Right lobe of liver (tissue), 6 donors: ENCODE results near the gene ACSL6. TPM values are rescaled to one million over a fixed set of nuclear protein-coding genes. Genes with fewer than 3 reads are reported as not detected.
A peak's percentile ranks its signal among the peaks of the same experiment; 100 is the strongest.

ENCODE experiments used
- ATAC-seq, 4 donors: fragments of 200-7000 bp; cut with Tn5 transposase; one replicate each; pipeline ENCODE4 v1.9.1; 2020; ENCODE audit warnings: mild to moderate bottlenecking in 4 of 4, moderate library complexity in 4 of 4
- DNase-seq, 3 donors: peaks; one replicate each; pipeline ENCODE4 v3.0.0-alpha.2; 2020
- H3K27ac ChIP-seq, 3 donors: fragments of 200-600 bp; one replicate each; pipeline ENCODE4 v1.8.0; 2022
- H3K27me3 ChIP-seq, 2 donors: fragments of 200-600 bp; one replicate each; pipeline ENCODE4 v1.8.0; 2022
- H3K36me3 ChIP-seq, 4 donors: fragments of 200-600 bp; sonication (generic) in 1 of 4; one replicate each; pipeline versions ENCODE4 v1.5.1 to v1.8.0; 2017 to 2022; ENCODE audit warnings: control low read depth in 1 of 4
- H3K4me1 ChIP-seq, 4 donors: fragments of 200-600 bp; sonication (generic) in 1 of 4; one replicate each; pipeline versions ENCODE4 v1.5.1 to v1.8.0; 2017 to 2022; ENCODE audit warnings: control low read depth in 1 of 4
- H3K4me3 ChIP-seq, 3 donors: fragments of 200-600 bp; one replicate each; pipeline ENCODE4 v1.8.0; 2022
- H3K9me3 ChIP-seq, 4 donors: fragments of 200-600 bp; sonication (generic) in 1 of 4; one replicate each; pipeline versions ENCODE4 v1.5.1 to v1.8.0; 2017 to 2022; ENCODE audit warnings: control low read depth in 1 of 4
- CTCF ChIP-seq, 4 donors: fragments of 200-600 bp in 3 of 4; fragments of 450-650 bp in 1 of 4; IDR thresholded peaks; one replicate each; pipeline versions ENCODE4 v1.5.1 to v1.8.0; 2016 to 2022; ENCODE audit warnings: antibody characterized with exemption in 4 of 4, mild to moderate bottlenecking in 2 of 4
- POLR2A ChIP-seq: fragments of 450-650 bp; IDR thresholded peaks from one replicate; pipeline ENCODE4 v1.6.1; 2017; ENCODE audit warnings: antibody characterized with exemption, mild to moderate bottlenecking
- WGBS: methylation state at CpG from one replicate; pipeline ENCODE4 v1.1.6; 2018; ENCODE audit warnings: low coverage, low lambda C conversion rate; ENCODE audit not compliant: insufficient coverage; ENCODE audit errors: missing lambda C conversion rate; 5-methylcytosine and 5-hydroxymethylcytosine counted together
- intact Hi-C, 2 donors: fragments of 100-400 bp; cut with DNase I; formaldehyde crosslinking; loops; one replicate each; pipeline versions ENCODE4 v1.11.2 to v1.14.1; 2022
- total RNA-seq, 6 experiments: library from RNA; depleted of rRNA in 2 of 6; stranded (reverse); fragments of >200 nt in 2 of 6; fragmentation: NEBNext Ultra II Directional in 3 of 6; extraction: Animal tissue kit (Norgen Biotek cat#: 25700) in 3 of 6; gene quantifications; one replicate each; pipeline versions ENCODE4 v1.1.0 to v1.2.4, GENCODE V29; 2016 to 2023
- donor health status: DM: no; HTN: yes; CAD: no.
- donor health status: DM: no; HTN: no; CAD: no.
- donor health status: DM: no; HTN: no; CAD: no.
- donor health status: DM: no; HTN: yes; CAD: no.
- donor health status: DM: no; HTN: yes; CAD: no.

ACSL6 gene
- total RNA-seq, 6 experiments from 2014 or later = 1.3 to 6.0 (median 4.6) TPM

- ATAC-seq (no peak), DNase-seq (no peak)
- no peak for TF ChIP-seq CTCF (IDR thresholded peaks at IDR 0.05)
- no peak for TF ChIP-seq POLR2A
- 83% methylated on average over 1 of the region's 13 CpGs for WGBS
- H3K36me3 ChIP-seq = no peaks in the 10 kb centered on the region
- H3K27ac ChIP-seq = no peak overlapping the region
- H3K4me3 ChIP-seq = no peak overlapping the region
- peaks cover 0 to under 1% (median 0%) of the 10 kb centered on the region in 4 donors for H3K4me1 ChIP-seq
- intact Hi-C loops = no loop called here
- H3K27me3 ChIP-seq = no peaks in the 10 kb centered on the region
- no peaks in the 10 kb centered on the region for H3K9me3 ChIP-seq
Measured at GRCh38 chr5:131990716-131991115, 20.7 kb downstream of the ACSL6 start.

GRCh38 chr5:131988601-131989000, 22.9 kb downstream of the ACSL6 start:
- no peak for DNase-seq
- WGBS = no CpG with 5 or more reads among the region's 6 CpGs
- TF ChIP-seq CTCF (IDR thresholded peaks at IDR 0.05) = no peak
- TF ChIP-seq POLR2A = no peak
- Histone ChIP-seq H3K9me3 (no peaks in the 10 kb centered on the region), H3K4me1 (no peaks in the 10 kb centered on the region), H3K27ac (no peak overlapping the region), H3K4me3 (no peak overlapping the region), H3K36me3 (no peaks in the 10 kb centered on the region), H3K27me3 (no peaks in the 10 kb centered on the region)
- intact Hi-C loops = no loop called here
- no peak for ATAC-seq

GRCh38 chr5:131987251-131987650, 24.2 kb downstream of the ACSL6 start:
- DNase-seq = no peak
- intact Hi-C loops = no loop called here
- no peak for TF ChIP-seq POLR2A
- TF ChIP-seq CTCF (IDR thresholded peaks at IDR 0.05) = no peak
- H3K4me3 ChIP-seq = no peak overlapping the region
- H3K9me3 ChIP-seq = no peaks in the 10 kb centered on the region
- 90% methylated on average over 2 of the region's 3 CpGs for WGBS
- no peak for ATAC-seq
- no peaks in the 10 kb centered on the region for H3K27me3 ChIP-seq
- H3K36me3 ChIP-seq = no peaks in the 10 kb centered on the region
- no peak overlapping the region for H3K27ac ChIP-seq
- no peaks in the 10 kb centered on the region for H3K4me1 ChIP-seq

- no peak for ATAC-seq
- no peak for TF ChIP-seq POLR2A
- H3K9me3 ChIP-seq = no peaks in the 10 kb centered on the region
- H3K27ac ChIP-seq = no peak overlapping the region
- H3K27me3 ChIP-seq = no peaks in the 10 kb centered on the region
- no peak overlapping the region for H3K4me3 ChIP-seq
- DNase-seq = no peak
- no peaks in the 10 kb centered on the region for H3K36me3 ChIP-seq
- 90% methylated on average over 4 of the region's 8 CpGs for WGBS
- intact Hi-C loops = no loop called here
- H3K4me1 ChIP-seq = no peaks in the 10 kb centered on the region
Measured at GRCh38 chr5:131986161-131986912, 25.1 kb downstream of the ACSL6 start.

GRCh38 chr5:131984956-131985665, 26.3 kb downstream of the ACSL6 start:
- Histone ChIP-seq H3K27me3 (no peaks in the 10 kb centered on the region), H3K36me3 (no peaks in the 10 kb centered on the region), H3K4me3 (no peak overlapping the region), H3K9me3 (no peaks in the 10 kb centered on the region), H3K4me1 (no peaks in the 10 kb centered on the region), H3K27ac (no peak overlapping the region)
- intact Hi-C loops = no loop called here
- WGBS = 60% methylated on average over 1 of the region's 8 CpGs
- ATAC-seq (peak in 1 of 4 donors; percentile 29), DNase-seq (no peak)
- TF ChIP-seq POLR2A (no peak), CTCF (IDR thresholded peaks at IDR 0.05) (no peak)
